Keratinocyte (primary cell): ENCODE measurements around the gene AUH. TPM values are rescaled to one million over a fixed set of nuclear protein-coding genes. Genes with fewer than 3 reads are reported as not detected.

Source experiments
- DNase-seq: peaks from one replicate; pipeline ENCODE4 v3.0.0-alpha.2; 2011; ENCODE audit warnings: low read depth, missing footprints, low spot score
- FAIRE-seq: peaks from 2 replicates; lab custom pipeline; 2011; peaks lifted over from hg19 to GRCh38; lab: Jason Lieb, UNC
- H2AFZ ChIP-seq: 2 replicates; pipeline ENCODE4 v1.6.0; 2012; ENCODE audit warnings: low read length, control low read depth, inconsistent platforms; ENCODE audit not compliant: control insufficient read depth
- H3K27ac ChIP-seq: 2 replicates; pipeline ENCODE4 v1.5.1; 2011; ENCODE audit warnings: low read length; ENCODE audit not compliant: control insufficient read depth, insufficient read depth
- H3K27me3 ChIP-seq: 3 replicates; pipeline ENCODE4 v1.6.0; 2011; ENCODE audit warnings: low read length; ENCODE audit not compliant: control insufficient read depth, insufficient read depth; ENCODE audit errors: extremely low read depth
- H3K36me3 ChIP-seq, 2 experiments: 2 replicates in 1 of 2; 3 replicates in 1 of 2; pipeline ENCODE4 v1.5.1; 2011; ENCODE audit warnings: low read length in 2 of 2, mild to moderate bottlenecking in 1 of 2; ENCODE audit not compliant: control insufficient read depth in 2 of 2, insufficient read depth in 2 of 2; ENCODE audit errors: extremely low read depth in 1 of 2
- H3K4me1 ChIP-seq: 3 replicates; pipeline ENCODE4 v1.5.1; 2011; ENCODE audit warnings: low read length; ENCODE audit not compliant: control insufficient read depth, insufficient read depth; ENCODE audit errors: extremely low read depth
- H3K4me2 ChIP-seq: 3 replicates; pipeline ENCODE4 v1.6.0; 2011; ENCODE audit warnings: low read depth, low read length; ENCODE audit not compliant: control insufficient read depth, insufficient read depth; ENCODE audit errors: extremely low read depth
- H3K4me3 ChIP-seq, 3 experiments: fragments of 200-600 bp in 1 of 3; sonication (generic) in 1 of 3; 2 replicates in 2 of 3; 3 replicates in 1 of 3; pipeline ENCODE4 v1.5.1; 2011 to 2016; ENCODE audit warnings: low read length in 3 of 3, mild to moderate bottlenecking in 3 of 3, control low read depth in 2 of 3, inconsistent platforms in 1 of 3, low read depth in 1 of 3, mixed read lengths in 1 of 3, mixed run types in 1 of 3, moderate library complexity in 1 of 3; ENCODE audit not compliant: control insufficient read depth in 2 of 3, insufficient read depth in 2 of 3; ENCODE audit errors: extremely low read depth in 1 of 3
- H3K79me2 ChIP-seq: 2 replicates; pipeline ENCODE4 v1.6.0; 2012; ENCODE audit warnings: low read length; ENCODE audit not compliant: control insufficient read depth, insufficient read depth
- H3K9ac ChIP-seq: 3 replicates; pipeline ENCODE4 v1.6.0; 2011; ENCODE audit warnings: low read length; ENCODE audit not compliant: control insufficient read depth, insufficient read depth; ENCODE audit errors: extremely low read depth
- H3K9me1 ChIP-seq: 3 replicates; pipeline ENCODE4 v1.6.0; 2011; ENCODE audit warnings: low read length; ENCODE audit not compliant: control insufficient read depth, insufficient read depth; ENCODE audit errors: extremely low read depth
- H3K9me3 ChIP-seq: 2 replicates; pipeline ENCODE4 v1.5.1; 2012; ENCODE audit warnings: low read depth, low read length; ENCODE audit not compliant: control insufficient read depth
- H4K20me1 ChIP-seq: 3 replicates; pipeline ENCODE4 v1.6.0; 2011; ENCODE audit warnings: low read length; ENCODE audit not compliant: control insufficient read depth, insufficient read depth; ENCODE audit errors: extremely low read depth
- CTCF ChIP-seq, 3 experiments: IDR thresholded peaks in 1 of 3; conservative IDR thresholded peaks in 1 of 3; optimal IDR thresholded peaks in 1 of 3; 2 replicates in 2 of 3; 3 replicates in 1 of 3; pipeline versions ENCODE3 to v1.5.1; 2011; ENCODE audit warnings: low read length in 3 of 3, mild to moderate bottlenecking in 3 of 3, moderate library complexity in 2 of 3, control low read depth in 1 of 3, inconsistent platforms in 1 of 3; ENCODE audit not compliant: insufficient read depth in 2 of 3; ENCODE audit errors: extremely low read depth in 1 of 3
- EZH2 ChIP-seq: IDR thresholded peaks from one replicate; pipeline ENCODE4 v1.6.1; 2012; ENCODE audit warnings: inconsistent platforms, mild to moderate bottlenecking, low read length, moderate library complexity
- dilution Hi-C: fragments of 300-500 bp; cut with MboI; formaldehyde crosslinking; loops from one replicate; pipeline ENCODE4 v1.7.0; 2020; ENCODE audit warnings: low sequenced_read_pairs; ENCODE audit not compliant: extremely low pct_ligation_motif_present
- polyA plus RNA-seq, 5 experiments: library from polyadenylated mRNA; depleted of rRNA in 3 of 5; stranded (reverse) in 3 of 5; stranded (forward) in 1 of 5; unstranded in 1 of 5; fragments of >200 nt; gene quantifications; 1 replicate in 1 of 5; 2 replicates in 3 of 5; 3 replicates in 1 of 5; pipeline versions ENCODE4 v1.2.1 to v1.2.3, GENCODE V29; 2011 to 2012; ENCODE audit warnings: missing spikeins in 2 of 5, low read depth in 1 of 5, low replicate concordance in 1 of 5

AUH gene
- polyA plus RNA-seq, 1 donor (not counting 4 experiments of a cell fraction or from before 2014, with no cell fraction given), result 5.5 TPM

- H3K9me1 ChIP-seq, result no peaks in the 10 kb centered on the region
- H3K4me2 ChIP-seq, result no peak overlapping the region
- H3K36me3 ChIP-seq, result no peaks in the 10 kb centered on the region
- H3K9me3 ChIP-seq, result no peaks in the 10 kb centered on the region
- no peak for DNase-seq
- H3K79me2 ChIP-seq, result no peaks in the 10 kb centered on the region
- dilution Hi-C loops, result no loop called here
- H3K4me3 ChIP-seq, result no peak overlapping the region
- no peaks in the 10 kb centered on the region for H3K27me3 ChIP-seq
- FAIRE-seq, result no peak
- H3K9ac ChIP-seq, result no peak overlapping the region
- H3K27ac ChIP-seq, result no peak overlapping the region
- H2AFZ ChIP-seq, result no peak overlapping the region
- no peaks in the 10 kb centered on the region for H4K20me1 ChIP-seq
- no peak for TF ChIP-seq CTCF (optimal IDR thresholded peaks at IDR 0.05 in 1 of 3, IDR thresholded peaks at IDR 0.05 in 1 of 3, conservative IDR thresholded peaks at IDR 0.05 in 1 of 3; ENCODE audit: extremely low read depth in 1 of 3, insufficient read depth in 2 of 3, low read length in 3 of 3)
- no peak for TF ChIP-seq EZH2
- H3K4me1 ChIP-seq, result no peaks in the 10 kb centered on the region
These were observed 85.2 kb downstream of the AUH start for GRCh38 chr9:91276513-91276912.

DNA sequence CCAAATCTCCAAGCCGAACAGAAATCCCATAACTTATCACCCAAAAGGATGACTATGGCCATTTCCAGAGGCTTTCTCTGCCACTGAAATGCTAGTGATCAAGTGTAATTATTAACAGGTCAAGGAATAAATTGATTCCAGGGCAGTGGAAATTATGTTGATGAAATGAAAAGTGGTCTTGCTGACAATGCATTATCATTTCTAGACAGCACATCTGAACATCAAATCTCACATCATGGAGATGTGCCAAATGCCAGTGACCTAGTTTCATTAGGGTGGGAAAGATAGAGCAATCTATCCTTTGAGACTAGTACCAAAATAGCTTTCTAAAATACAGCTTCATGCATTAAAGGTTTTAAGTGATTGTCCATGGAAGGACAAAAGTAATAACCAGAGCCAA lies 86.1 kb downstream of the AUH start:
- Histone ChIP-seq H3K9ac (no peak overlapping the region), H3K36me3 (no peaks in the 10 kb centered on the region), H3K9me3 (no peaks in the 10 kb centered on the region), H3K27me3 (no peaks in the 10 kb centered on the region), H3K4me3 (no peak overlapping the region), H3K9me1 (no peaks in the 10 kb centered on the region), H3K27ac (no peak overlapping the region), H3K4me1 (no peaks in the 10 kb centered on the region), H4K20me1 (no peaks in the 10 kb centered on the region), H2AFZ (no peak overlapping the region), H3K79me2 (no peaks in the 10 kb centered on the region), H3K4me2 (no peak overlapping the region)
- no peak for FAIRE-seq
- no peak for DNase-seq
- no peak for TF ChIP-seq CTCF (optimal IDR thresholded peaks at IDR 0.05 in 1 of 3, IDR thresholded peaks at IDR 0.05 in 1 of 3, conservative IDR thresholded peaks at IDR 0.05 in 1 of 3; ENCODE audit: extremely low read depth in 1 of 3, insufficient read depth in 2 of 3, low read length in 3 of 3)
- TF ChIP-seq EZH2, result no peak
- dilution Hi-C loops, result no loop called here
